HuH-7 (cell line): ENCODE data around the gene LPCAT1.

Source experiments
- DNase-seq: peaks from one replicate; pipeline ENCODE4 v3.0.0; 2011; ENCODE audit warnings: low spot score

LPCAT1 gene

DNA sequence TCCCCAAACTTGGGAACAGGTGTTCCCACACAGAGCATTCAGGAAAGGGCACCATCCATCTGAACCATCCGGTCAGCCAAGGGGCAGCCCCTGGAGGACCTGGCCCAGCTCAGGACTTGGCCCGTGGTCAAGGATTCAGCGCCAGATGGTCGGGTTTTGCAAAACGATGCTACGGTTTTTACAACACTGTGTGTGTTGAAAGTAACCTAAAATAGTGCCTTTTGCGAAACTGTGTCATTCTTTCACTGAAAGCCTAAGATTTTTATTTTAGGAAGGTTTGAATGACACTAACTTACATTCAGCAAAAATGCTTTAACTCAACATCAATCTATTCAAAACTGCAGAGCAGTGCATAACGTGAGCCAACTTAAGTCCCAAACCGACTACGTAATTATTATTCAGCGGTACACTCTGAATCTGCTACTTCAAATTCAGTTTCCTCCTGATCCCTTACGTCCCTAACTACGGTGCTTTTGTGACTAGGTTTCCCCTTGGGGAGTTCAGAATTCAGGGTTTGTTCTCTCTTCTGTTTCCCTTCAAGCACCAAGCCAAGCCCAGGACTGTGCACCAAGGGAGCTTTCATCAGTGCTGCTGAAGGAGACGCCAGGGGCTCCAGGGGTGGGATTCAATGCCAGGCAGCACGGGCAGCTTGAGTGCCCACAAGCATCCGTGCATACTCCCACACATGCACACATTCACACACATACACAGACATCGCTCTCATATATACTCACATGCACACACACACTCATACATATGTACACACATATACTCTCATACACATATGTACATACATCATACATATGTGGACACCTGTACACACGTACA lies 25.8 kb downstream of the LPCAT1 start:
- no peak for DNase-seq

DNA sequence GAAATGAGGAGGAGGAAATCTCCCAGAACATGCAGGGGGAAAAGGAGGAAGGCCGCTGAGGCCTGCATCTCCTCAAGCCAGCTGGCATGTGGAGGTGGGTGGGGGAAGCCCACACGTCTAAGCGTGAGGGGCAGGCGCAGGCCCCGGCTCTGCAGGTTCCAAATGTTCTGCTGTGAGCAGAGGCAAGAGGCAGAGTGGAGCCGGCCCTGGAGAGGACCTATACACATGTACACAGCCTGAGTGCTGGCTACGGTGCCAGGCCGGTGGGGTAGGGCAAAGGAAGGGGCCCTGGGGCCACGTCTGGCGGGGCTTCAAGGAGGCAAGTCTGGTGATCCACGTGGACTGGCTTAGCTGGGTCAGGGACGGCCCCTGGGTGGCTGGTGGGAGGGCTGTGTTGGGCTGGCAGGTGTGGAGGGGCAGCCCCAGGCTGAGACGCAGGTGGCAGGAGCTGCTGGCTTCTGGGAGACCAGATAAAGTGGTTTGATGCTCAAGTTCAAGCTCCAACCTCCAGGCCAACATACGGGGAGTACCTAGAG lies 26.4 kb downstream of the LPCAT1 start:
- DNase-seq: no peak

DNA sequence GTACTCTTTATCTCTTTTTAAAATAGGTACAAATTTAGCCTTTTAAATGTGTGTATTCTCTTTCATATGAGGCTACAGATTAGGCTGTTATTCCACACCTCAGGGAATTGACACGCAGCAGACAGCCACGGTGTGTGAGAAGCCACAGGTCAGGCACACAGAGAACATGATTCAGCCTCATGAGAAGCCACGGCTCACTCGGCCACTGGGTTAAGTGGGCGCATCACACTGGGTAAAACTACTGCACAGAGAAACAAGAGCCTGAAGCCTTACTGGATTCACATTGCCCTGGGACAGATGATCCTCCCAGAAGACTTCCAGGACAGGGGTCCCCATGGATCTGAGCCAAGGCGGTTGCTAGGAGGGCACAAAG lies 28.2 kb downstream of the LPCAT1 start:
- no peak for DNase-seq

DNA sequence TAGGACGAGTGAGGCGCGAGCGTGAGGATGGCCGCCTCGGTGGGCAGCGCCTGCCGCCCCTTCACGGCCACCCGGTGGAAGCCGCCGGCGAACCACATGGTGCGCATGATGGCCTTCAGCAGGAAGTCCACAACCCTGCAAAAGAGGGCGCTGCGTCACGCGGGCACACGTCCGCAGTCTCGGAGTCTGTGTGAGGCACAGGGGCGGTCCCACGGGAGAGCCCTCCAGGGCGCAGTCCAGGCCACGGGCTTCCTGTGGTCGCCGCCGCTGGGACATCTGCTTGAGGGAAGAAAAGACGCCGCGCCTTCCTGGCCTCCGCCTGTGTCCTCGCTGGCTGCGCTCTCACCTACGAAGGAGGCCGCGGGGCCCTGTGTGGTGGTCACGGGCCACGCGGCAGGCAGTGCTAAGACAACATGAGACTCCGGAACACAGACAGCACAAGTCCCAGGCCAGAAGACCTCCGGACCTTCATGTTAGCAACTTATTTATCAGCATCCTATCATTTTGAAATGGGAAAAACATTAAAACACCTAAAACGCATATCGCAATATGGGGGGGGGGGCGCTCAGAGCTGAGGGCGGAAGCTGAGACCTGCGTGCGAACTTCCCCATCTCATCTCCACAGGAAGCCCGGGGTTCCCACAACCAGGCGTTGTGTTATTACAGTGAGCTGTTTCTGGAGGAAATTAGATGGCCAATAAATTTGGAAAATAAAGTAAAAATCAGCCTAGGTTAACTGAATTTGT lies 28.8 kb downstream of the LPCAT1 start:
- DNase-seq: no peak

DNA sequence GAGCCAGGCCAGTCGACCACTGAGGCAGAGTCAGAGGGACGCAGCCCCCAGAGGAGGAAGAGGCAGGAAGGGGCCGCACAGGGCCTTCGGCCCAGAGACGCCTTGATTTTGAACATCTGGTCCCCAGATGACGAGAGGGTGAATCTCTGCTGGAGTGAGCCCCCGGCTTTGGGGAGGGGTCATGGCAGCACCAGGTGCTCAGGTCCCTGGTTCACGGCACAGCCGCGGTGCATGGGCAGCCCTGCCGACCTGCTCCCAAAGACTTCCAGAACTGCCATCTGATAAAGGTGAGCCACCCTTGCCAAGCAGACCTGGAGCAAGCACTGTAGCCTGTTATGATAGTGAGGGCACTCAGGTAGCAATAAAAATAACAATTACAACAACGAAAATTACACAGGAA lies 29.8 kb downstream of the LPCAT1 start:
- DNase-seq: no peak

DNA sequence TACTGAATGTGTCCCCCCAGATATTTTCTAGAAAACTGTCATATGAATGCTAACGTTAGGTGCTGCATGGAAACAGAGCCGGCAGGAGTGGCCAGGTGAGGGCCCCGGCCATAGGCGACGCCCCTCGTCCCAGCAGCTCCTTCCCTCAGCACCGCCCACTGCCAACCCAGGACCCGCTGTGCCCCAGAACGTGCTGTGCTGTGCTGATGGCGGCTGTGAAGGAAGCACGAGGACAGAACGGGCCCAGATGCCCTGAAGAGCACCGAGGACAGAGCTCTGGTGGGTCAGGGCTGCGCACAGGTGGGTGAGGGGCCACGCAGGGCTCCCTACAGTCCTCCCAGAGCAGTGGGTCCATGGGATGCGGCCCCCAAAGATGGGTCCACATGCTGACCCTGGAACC lies 30.3 kb downstream of the LPCAT1 start:
- DNase-seq: no peak

DNA sequence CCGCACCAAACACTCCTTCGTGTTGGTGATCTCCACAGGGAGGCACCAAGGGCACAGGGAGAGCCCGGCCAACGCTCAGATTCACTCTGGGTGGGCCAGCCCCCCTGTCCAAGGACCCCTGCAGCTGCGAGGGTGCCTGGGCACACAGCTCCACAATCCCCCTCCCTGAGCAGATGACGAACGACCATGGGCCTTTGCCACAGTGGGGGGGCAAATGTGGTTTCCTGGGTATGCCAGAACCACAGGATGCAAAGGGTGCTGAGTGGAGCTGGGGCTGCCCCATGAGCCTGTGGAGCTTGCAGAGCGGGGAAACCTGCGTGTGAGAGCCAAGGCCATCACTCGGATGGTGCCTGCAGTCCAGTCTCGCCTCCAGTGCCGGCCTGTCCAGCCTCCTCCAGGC lies 31.0 kb downstream of the LPCAT1 start:
- no peak for DNase-seq

DNA sequence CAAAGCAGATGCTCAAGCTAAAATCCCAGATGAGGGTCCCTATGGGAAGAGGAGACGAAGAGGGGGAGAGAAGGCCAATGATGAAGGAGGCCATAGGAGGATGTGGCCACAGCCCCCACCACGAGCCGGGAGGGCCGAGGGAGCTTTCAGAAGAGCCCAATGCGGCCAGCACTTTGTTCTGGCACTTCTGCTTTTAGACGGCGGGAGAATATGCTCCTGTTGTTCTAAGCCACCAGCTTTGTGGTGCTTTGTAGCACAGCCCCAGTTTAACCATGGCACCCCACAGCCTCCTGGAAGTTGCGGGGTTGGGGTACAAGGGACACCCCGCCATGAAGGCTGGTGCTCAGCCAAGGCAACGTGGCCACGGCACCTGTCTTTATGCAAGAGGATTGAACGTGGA lies 33.4 kb downstream of the LPCAT1 start:
- DNase-seq: no peak

DNA sequence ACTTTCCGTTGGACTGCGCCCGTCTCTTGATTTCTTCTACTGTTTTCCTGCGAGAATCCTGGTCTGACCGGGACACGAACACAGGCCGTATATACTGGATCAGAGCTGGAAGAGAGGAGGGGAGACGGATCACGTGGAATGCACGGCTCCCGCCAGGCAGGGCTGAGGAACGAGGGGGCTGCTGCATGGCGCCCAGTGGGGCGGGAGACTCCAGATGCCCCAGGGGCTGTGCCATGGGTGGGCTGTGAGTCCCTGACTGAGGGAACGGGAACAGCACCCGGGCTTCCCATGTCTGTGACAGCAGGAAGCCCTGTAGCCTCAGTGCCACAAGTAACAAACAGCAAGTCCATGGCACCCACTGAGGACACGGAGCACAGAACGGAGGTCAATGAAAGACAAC lies 34.0 kb downstream of the LPCAT1 start:
- DNase-seq: no peak

DNA sequence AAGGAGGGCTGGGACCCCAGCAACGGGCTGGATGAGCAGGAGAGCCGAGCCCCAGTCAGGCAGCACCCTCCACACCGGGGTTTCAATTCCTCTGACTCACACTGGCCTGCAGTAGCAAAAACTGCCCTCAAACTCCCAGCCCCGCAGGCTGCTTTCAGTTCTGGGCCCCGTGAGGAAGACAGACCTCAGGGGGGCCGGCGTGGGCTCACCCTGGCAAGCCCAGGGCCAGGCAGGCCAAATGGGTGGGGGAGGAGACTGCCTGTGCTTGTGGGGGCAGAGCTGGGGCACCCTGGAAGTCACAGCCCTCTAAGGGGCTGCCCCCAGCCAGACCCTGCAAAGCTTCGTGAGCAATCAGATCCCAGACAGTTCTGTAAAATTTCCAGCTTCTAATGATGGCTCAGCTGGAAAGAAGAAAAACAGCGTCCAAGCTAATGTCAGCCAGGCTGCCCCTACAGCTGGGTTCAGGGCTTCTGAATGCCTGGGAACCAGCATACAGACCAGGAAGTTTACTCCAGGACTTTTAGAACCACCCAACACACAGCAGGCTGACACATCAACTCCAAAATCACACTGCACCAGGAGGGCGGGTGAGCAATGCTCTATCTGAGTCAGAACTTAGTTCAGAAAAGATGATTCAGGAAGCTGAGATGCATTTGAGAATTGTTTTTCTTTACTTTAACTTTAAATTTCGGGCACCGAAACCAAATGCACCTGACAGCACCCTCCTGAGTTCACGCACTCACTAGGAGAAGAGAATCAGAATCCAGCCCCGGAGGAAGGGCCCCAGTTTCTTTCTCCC lies 34.7 kb downstream of the LPCAT1 start:
- no peak for DNase-seq

DNA sequence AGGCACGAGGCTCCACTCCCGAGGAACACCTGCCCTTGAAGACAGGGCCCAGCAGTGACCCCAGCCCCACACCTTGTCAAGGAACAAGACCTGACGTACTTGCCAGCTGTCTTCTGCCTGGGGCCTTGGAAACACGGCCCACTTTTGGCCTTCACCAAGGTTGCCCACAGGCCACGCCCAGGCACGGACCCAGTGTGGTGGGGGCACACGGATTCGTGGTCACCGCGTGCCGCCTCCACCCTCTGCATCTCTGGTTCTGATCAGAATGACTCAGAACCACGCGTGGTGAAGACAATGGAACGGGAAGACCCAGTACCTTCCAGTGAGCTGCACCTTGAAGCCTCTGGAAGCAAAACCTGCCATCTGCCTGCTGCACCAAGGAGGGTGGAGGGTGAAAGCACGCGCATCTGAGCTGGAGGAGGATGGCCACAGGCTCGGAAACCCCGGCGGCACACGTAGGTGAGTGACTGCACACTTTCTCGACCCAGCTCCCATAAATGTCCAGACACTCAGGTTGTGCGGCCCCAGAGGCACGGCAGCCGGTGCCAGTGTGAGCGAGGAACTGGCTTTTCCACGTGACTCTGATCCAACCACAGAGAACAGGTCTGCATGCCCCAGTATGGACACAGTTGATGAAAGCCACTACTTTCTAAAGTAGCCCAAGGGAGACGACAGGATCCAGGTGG lies 36.5 kb downstream of the LPCAT1 start:
- DNase-seq: no peak

DNA sequence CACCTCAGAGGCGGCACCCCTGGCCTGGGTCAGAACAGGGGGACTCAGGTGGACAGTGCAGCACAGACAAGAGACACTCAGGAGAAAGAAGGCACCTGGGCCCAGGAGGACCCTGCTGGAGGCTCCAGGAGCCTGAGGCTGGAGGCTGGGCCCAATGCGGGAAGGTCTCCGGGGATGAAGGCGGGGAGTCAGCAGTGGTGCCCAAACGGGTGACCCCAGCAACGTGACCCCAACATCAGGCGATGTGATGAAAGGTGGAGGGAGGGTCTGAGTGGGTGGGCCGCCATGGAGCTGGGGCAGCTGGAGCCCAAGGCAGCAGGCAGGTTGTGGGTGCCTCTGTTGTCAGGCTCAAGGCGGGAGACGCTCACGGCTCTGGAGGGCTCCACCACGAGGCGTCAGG lies 37.5 kb downstream of the LPCAT1 start:
- DNase-seq: no peak

DNA sequence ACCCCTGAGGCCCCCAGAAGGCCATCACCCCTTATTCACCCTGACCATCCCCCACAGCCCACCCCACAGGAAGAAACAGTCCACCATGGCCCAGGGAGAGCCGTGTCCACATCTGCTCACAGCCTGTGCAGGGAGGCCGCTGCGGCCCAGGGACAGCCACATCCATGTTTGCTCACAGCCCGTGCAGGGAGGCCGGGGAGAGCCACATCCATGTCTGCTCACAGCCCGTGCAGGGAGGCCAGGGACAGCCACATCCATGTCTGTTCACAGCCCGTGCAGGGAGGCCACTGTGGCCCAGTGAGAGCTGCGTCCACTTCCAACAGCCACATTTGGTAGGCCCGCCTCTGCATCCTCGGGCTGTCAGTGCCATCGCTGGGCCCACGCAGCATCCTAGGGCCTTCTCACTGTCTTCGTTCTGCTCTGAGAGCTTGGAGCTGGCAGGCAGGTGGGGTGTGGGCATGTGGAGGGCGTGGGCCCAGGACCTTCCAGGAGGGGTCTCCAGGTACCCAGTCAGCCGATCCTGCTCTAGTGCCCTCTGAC lies 38.1 kb downstream of the LPCAT1 start:
- no peak for DNase-seq

DNA sequence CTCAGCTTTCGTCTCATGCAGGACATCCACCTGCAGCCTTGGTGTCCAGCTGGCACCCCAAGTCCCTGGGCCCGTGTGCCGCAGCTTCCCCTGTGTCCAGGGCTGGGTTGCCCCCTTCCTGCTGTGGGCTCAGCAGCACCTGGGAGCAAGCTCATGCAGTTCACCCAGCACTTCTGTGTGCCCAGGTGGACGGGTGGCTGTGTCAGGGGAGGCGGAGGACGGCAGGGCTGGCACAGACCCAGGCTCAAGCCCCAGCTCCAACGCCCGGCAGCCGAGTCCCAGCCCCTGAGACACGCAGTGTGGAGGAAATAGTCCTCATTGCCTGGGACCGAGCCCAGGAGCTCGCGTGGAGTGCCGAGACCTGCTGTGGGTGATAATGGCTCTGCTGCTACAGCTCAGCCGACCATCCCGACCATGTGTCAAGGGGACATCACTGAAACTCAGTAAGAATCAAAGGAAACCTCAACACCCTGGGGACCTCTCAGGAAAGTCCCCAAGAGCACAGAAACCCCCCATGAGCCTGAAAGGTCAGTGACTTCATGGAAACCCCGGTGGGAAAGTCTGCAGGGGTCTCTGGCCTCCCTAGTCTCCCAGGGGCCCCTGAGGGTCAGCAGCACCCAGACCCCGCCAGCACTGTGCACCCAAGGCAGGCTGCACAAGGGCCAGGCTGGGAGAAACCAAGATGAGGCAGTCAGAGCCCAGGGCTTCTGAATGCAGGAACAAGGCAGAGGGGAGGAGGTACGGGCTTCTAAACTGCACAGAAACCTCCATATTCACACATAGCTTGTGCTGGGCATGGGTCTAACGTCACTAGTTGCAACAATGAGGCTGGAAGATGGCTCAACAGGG lies 38.8 kb downstream of the LPCAT1 start:
- no peak for DNase-seq

DNA sequence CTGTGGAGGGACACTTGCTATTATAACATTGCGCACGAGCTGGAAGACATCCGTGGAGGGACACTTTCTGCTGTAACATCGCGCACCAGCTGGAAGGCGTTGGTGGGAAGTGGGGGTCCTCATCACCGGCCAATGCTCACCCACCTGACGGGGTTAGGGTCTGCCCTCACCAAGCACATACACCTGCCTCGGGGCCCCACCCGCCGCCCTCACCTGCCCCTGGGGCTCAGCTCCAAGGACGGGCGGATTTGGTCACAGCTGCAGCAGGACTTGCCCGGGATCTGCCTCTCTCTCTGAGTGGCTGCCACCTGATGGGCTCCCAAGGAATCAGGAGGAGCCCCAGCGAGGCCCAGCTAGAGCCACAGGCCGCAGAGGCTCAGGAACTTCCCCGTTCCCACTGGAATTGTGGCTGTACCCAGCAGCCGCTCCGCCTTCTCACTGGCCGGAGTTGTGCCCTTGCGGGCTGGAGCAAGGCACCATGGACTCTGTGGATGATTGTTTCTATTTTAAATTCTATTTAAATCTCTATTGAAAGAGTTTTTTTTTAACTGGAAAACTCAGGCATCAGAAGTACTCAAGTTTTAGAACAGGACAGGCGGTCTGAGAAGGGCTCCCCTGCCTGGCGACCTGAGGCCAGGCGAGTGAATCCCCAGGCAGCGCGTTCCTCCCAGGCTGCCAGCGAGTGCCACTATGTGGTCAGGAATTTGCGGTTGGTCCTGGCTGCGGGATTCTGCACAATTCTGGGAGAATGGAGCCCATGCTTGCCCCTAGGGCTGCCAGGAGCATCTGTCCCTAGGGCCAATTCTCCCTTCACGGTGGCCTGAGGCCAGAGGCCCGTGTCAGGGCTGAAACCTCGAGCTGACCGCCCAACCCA lies 39.7 kb downstream of the LPCAT1 start:
- DNase-seq: no peak

DNA sequence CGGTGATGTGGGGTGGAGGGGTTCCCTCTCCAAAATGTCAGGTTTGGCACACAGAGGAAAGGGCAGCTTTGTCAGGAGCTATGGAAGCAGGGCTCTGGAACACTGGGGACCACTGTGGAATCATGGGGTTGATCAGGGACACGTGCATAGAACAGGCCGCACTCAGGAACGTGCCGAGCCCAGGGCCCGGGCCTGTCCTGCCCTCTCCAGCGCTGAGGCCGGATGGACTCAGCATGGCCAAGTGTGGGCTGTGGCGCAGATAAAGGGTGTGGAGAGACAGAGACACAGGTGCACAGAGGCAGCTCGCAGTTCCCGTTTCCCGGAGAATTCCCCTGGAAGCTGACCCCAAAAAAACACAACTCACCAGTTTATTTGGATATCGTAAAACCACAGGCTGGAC lies 40.7 kb downstream of the LPCAT1 start:
- DNase-seq: no peak

DNA sequence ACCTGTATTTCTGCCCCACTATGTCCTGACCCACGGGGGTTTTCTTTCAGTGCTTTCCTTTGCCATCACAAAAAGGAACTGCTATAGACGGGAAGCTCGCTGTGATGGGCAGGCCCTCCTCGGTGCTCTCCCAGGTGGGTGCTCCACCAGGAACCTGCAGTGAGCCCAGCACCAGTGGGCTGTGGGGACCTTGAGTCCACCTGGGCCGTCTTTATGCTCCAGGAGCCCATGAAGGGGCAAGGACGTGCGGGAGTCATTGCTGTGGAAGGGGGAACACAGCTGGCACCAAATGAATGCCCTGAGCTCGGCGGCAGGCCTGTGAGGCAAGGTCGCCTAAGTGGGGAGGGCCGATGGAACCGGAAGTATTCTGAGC lies 41.8 kb downstream of the LPCAT1 start:
- no peak for DNase-seq

DNA sequence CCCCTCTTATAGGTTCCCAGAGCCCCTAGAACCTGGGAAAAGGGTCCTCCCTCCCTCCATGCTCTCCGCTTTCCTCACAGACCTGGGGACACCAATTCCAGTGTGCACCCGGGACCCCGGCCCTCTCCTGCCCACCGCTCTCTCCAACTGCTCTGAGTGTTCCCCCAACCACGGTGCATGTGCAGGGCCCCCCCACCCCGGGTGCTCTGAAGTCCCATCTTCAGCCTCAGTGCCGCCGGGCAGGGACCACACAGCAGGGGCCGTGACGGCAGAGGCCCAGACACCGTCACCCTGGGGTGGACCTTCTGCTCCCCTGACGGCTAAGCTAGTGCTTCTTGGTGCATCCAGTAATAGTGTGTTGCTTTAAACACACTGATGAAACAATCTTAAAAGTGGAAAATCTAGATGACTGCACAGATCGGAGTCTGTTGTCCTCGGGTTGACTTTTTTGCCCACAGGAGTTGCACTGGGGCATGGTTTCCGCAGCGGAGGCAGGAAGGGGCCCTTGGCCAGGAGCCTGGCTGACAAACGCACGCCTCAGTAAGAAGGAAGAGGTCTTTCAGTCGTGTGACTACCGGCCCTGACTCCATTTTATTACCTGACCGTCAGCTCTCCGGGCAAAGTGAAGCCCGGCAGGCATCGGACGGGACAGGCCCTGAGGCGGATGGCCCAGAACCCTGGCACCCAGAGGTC lies 42.3 kb downstream of the LPCAT1 start:
- DNase-seq: no peak

DNA sequence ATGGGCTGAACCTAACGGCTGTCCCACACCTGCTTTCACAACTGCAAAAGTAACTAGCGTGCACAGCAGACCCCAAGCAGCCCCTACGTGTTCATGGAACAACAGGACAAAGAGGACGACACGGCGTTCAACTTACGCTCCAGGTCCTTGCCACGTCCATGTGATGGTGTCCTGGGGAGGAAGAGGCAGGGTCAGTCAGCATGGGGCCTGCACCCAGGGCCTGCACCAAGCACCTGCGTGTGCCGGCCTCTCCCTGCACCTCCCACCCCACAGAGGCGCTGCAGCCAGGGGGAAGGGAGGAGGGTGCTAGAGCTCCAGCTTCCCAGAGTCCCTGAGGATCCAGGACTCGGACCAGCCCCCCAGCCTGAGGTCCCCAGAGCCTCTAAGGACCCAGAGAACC lies 43.0 kb downstream of the LPCAT1 start:
- no peak for DNase-seq
